SK-N-SH (cell line): ENCODE results near the gene HOXB6.

Experiments
- EZH2phosphoT487 ChIP-seq: fragments of 200-600 bp; sonication (generic); IDR thresholded peaks from 2 replicates; pipeline ENCODE4 v1.6.1; 2017; ENCODE audit warnings: low read depth, mixed run types, mild to moderate bottlenecking, antibody characterized with exemption, moderate library complexity, borderline replicate concordance
- FOXJ3 ChIP-seq: sonication (generic); formaldehyde crosslinking; IDR thresholded peaks from 2 replicates; pipeline ENCODE4 v1.5.1; 2020; ENCODE audit warnings: mild to moderate bottlenecking, missing genetic modification reagents
- GABPA ChIP-seq: IDR thresholded peaks from 2 replicates; pipeline ENCODE4 v1.4.0; 2012; ENCODE audit warnings: low read depth, mild to moderate bottlenecking
- GATA2 ChIP-seq: sonication (generic); formaldehyde crosslinking; IDR thresholded peaks from 2 replicates; pipeline ENCODE4 v1.5.0; 2020; ENCODE audit warnings: mild to moderate bottlenecking, missing genetic modification reagents
- MXI1 ChIP-seq: IDR thresholded peaks from 2 replicates; pipeline ENCODE4 v1.6.1; 2012; ENCODE audit warnings: mild to moderate bottlenecking, low read depth, low read length, improper control_type of control experiment
- POLR2AphosphoS5 ChIP-seq: IDR thresholded peaks from 2 replicates; pipeline ENCODE4 v1.6.1; 2012; ENCODE audit warnings: low read depth, low read length
- SIN3A ChIP-seq: IDR thresholded peaks from 2 replicates; pipeline ENCODE4 v1.6.1; 2012; ENCODE audit warnings: low read depth, mild to moderate bottlenecking, low read length, moderate library complexity, borderline replicate concordance
- TAF1 ChIP-seq: IDR thresholded peaks from 2 replicates; pipeline ENCODE4 v1.6.1; 2012; ENCODE audit warnings: low read depth, mild to moderate bottlenecking, low read length, moderate library complexity, borderline replicate concordance
- TEAD4 ChIP-seq: IDR thresholded peaks from 2 replicates; pipeline ENCODE4 v1.4.0; 2012; ENCODE audit warnings: mild to moderate bottlenecking, borderline replicate concordance; ENCODE audit not compliant: insufficient read depth
- TF ChIP-seq, protein P1 (sequence below): fragments of 200-600 bp; sonication (generic); IDR thresholded peaks from 2 replicates; pipeline ENCODE4 v1.6.1; 2017; ENCODE audit warnings: antibody characterized with exemption, mild to moderate bottlenecking, moderate library complexity
- TF ChIP-seq, protein P2 (sequence below): IDR thresholded peaks from 2 replicates; pipeline ENCODE4 v1.6.1; 2012; ENCODE audit warnings: mild to moderate bottlenecking, low read depth, low read length, moderate library complexity
- TF ChIP-seq, protein P3 (sequence below): IDR thresholded peaks from 2 replicates; pipeline ENCODE4 v1.4.0; 2012; ENCODE audit warnings: low read depth

DNA sequence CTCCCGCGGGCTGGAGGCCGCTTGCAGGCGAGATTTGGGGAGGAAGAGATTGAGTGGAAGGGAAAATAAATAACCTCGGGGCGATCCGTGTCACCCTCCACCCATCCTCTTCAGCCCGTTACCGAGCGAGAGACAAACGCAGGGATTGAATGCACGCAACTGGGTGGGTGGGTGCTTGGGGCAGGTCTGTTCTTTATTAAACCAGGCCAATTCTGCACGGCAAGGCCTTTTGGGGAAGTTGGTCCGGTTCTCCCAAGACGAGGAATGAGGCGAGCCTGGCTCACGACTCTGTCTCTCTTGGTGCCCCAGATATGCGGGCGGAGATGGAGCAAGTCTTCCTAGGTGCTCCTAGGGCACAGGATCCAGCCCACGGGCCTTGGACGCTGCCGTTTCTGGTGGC is 6.4 kb upstream of the HOXB6 start:
- TF ChIP-seq MXI1 (no peak), POLR2AphosphoS5 (no peak), GATA2 (CRISPR knock-in tag) (no peak), FOXJ3 (CRISPR knock-in tag) (no peak), GABPA (no peak), SIN3A (no peak), EZH2phosphoT487 (no peak), TAF1 (no peak), TEAD4 (no peak)
- TF ChIP-seq, protein P1, sequence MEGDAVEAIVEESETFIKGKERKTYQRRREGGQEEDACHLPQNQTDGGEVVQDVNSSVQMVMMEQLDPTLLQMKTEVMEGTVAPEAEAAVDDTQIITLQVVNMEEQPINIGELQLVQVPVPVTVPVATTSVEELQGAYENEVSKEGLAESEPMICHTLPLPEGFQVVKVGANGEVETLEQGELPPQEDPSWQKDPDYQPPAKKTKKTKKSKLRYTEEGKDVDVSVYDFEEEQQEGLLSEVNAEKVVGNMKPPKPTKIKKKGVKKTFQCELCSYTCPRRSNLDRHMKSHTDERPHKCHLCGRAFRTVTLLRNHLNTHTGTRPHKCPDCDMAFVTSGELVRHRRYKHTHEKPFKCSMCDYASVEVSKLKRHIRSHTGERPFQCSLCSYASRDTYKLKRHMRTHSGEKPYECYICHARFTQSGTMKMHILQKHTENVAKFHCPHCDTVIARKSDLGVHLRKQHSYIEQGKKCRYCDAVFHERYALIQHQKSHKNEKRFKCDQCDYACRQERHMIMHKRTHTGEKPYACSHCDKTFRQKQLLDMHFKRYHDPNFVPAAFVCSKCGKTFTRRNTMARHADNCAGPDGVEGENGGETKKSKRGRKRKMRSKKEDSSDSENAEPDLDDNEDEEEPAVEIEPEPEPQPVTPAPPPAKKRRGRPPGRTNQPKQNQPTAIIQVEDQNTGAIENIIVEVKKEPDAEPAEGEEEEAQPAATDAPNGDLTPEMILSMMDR = no peak
- TF ChIP-seq, protein P2, sequence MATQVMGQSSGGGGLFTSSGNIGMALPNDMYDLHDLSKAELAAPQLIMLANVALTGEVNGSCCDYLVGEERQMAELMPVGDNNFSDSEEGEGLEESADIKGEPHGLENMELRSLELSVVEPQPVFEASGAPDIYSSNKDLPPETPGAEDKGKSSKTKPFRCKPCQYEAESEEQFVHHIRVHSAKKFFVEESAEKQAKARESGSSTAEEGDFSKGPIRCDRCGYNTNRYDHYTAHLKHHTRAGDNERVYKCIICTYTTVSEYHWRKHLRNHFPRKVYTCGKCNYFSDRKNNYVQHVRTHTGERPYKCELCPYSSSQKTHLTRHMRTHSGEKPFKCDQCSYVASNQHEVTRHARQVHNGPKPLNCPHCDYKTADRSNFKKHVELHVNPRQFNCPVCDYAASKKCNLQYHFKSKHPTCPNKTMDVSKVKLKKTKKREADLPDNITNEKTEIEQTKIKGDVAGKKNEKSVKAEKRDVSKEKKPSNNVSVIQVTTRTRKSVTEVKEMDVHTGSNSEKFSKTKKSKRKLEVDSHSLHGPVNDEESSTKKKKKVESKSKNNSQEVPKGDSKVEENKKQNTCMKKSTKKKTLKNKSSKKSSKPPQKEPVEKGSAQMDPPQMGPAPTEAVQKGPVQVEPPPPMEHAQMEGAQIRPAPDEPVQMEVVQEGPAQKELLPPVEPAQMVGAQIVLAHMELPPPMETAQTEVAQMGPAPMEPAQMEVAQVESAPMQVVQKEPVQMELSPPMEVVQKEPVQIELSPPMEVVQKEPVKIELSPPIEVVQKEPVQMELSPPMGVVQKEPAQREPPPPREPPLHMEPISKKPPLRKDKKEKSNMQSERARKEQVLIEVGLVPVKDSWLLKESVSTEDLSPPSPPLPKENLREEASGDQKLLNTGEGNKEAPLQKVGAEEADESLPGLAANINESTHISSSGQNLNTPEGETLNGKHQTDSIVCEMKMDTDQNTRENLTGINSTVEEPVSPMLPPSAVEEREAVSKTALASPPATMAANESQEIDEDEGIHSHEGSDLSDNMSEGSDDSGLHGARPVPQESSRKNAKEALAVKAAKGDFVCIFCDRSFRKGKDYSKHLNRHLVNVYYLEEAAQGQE = no peak
- TF ChIP-seq, protein P3, sequence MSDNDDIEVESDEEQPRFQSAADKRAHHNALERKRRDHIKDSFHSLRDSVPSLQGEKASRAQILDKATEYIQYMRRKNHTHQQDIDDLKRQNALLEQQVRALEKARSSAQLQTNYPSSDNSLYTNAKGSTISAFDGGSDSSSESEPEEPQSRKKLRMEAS = no peak
